ENCODE results near the gene RNASE13. TPM values are rescaled to one million over a fixed set of nuclear protein-coding genes. Genes with fewer than 3 reads are reported as not detected.
"Not testable (repeated sequence)": the region's sequence is repeated elsewhere in the genome, so short reads cannot be mapped to it uniquely, and the experiment has no call there.

Gene RNASE13
- total RNA-seq, 4 donors from 2014 or later, result not detected

DNA sequence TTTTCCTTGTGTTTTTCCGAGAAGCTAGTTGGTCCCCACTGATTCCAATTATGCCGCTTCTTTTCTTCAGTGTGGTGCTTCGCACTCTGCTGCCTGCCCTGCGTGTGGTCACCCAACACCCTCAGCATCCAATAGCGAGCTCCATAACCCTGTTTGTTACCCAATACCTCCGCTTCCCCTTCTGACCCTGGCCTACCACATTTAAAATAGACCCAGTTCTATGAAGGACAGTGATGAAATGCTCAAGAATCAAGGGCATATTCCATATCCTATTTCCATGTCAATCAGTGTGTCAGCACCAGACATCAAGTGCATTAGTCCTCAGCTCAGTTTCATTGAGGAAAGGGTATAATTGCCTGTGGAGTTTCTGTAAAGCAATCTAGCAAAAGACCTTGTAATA, 19.3 kb downstream of the RNASE13 start:
- Histone ChIP-seq H3K27ac (no peak overlapping the region), H3K9me3 (no peaks in the 10 kb centered on the region), H3K4me1 (no peaks in the 10 kb centered on the region), H3K4me3 (no peak overlapping the region), H3K27me3 (no peaks in the 10 kb centered on the region), H3K36me3 (peaks cover 0 to 36% (median 0%) of the 10 kb centered on the region in 3 donors)
- TF ChIP-seq POLR2A (IDR thresholded peaks at IDR 0.05), result no peak
- TF ChIP-seq, protein P1, sequence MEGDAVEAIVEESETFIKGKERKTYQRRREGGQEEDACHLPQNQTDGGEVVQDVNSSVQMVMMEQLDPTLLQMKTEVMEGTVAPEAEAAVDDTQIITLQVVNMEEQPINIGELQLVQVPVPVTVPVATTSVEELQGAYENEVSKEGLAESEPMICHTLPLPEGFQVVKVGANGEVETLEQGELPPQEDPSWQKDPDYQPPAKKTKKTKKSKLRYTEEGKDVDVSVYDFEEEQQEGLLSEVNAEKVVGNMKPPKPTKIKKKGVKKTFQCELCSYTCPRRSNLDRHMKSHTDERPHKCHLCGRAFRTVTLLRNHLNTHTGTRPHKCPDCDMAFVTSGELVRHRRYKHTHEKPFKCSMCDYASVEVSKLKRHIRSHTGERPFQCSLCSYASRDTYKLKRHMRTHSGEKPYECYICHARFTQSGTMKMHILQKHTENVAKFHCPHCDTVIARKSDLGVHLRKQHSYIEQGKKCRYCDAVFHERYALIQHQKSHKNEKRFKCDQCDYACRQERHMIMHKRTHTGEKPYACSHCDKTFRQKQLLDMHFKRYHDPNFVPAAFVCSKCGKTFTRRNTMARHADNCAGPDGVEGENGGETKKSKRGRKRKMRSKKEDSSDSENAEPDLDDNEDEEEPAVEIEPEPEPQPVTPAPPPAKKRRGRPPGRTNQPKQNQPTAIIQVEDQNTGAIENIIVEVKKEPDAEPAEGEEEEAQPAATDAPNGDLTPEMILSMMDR (IDR thresholded peaks at IDR 0.05), result no peak
- no peak for DNase-seq

DNA sequence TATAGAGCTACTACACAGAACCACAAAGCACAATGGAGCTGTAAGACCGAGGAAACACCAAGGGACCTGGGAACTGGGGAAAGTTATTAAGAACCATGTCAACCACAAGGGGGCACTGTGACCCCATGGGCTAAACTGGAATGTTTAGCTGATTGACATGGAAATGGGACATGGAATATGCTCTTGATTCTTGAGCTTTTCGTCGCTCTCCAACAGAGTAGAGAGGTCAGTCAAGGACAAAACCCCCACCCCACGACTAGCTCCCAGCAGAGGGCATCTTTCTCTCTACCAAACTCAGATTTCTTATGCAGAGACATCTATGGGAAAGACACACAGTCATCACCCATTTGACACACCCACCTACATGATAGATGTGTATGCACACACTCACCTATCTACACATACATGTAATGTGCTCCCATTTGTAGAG, 19.8 kb downstream of the RNASE13 start:
- no peak overlapping the region for H3K27ac ChIP-seq
- H3K4me1 ChIP-seq, result no peaks in the 10 kb centered on the region
- TF ChIP-seq, protein P1 (IDR thresholded peaks at IDR 0.05), result peak; percentile 83 to 98 (median 95)
- no peak for TF ChIP-seq POLR2A (IDR thresholded peaks at IDR 0.05)
- no peaks in the 10 kb centered on the region for H3K9me3 ChIP-seq
- peak; percentile 77 to 94 (median 80) for DNase-seq
- no peak overlapping the region for H3K4me3 ChIP-seq
- no peaks in the 10 kb centered on the region for H3K27me3 ChIP-seq
- peaks cover 0 to 32% (median 0%) of the 10 kb centered on the region in 3 donors for H3K36me3 ChIP-seq

DNA sequence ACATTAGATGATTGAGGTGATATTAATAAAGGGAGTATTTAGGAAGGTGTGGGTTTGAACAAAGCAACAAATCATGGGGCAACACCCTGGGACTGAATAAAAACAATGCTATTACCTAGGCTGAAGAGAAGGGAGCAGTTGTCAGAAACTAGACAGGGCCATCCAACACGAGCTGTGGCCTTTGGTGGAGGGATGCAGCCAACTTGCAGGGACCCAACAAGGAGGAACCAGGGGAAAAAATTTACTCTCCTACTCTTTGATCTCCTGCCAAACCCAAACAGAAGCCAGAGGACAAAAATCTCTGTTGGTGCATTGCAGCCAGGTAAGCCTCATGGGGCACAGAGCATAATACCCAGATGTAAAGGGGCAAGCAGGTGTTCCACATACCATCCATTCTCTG, 23.5 kb downstream of the RNASE13 start:
- H3K36me3 ChIP-seq, result no peaks in the 10 kb centered on the region
- DNase-seq, result no peak
- H3K4me3 ChIP-seq, result no peak overlapping the region

DNA sequence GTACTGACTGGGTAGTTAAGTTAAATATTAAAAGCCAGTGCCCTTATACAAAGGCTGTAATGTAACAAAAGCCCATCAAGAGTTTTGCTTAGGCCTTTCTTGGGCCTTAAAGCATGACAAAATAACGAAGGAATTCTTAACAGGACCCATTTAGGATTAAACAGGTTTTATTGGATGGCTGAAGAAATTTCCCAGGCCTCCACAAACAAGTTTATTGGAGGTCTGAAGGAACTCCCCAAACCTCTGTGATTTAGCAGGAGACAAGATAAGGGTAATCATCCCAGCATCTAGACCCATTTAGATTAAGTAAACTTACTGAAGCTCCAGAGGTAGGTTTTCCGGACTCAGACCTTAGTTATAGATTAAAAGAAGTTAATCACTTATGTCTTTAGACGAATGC, 24.9 kb downstream of the RNASE13 start:
- not testable (repeated sequence) for H3K27ac ChIP-seq, DNase-seq

More for the DNA sequence above, 23.5 kb downstream of the RNASE13 start:
- Histone ChIP-seq H3K27ac (no peak overlapping the region), H3K4me1 (no peaks in the 10 kb centered on the region), H3K9me3 (no peaks in the 10 kb centered on the region), H3K27me3 (no peaks in the 10 kb centered on the region)
- TF ChIP-seq, protein P1 (IDR thresholded peaks at IDR 0.05), result no peak
- no peak for TF ChIP-seq POLR2A (IDR thresholded peaks at IDR 0.05)

DNA sequence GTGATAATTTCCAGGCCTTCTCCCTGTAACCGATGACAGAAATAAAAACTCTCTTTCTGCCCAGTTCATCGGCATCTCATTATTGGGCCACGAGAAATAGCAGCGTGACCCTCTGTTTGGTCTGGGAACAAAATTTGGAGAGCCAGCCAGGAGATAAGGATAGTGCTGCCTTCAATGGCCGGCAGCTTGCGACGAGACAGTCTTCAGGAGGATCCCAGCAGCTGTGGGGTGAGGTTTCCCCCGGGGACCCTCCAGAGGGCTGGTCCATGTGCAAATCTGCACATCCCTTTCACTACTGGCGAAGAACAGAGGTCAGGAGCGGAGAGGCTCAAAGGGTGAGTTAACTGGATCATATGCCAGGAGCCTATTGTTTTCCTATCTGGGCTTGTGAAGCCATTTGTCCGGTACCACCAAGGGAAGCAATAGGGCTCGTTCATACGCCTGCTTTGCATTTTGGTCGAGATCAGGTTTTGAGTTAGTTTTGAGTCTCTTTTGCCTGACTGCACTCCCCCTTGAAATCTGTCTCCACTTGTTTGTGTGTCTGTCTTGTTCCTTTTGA, 30.7 kb downstream of the RNASE13 start:
- H3K4me1 ChIP-seq, result peaks cover 0 to 4% (median 0%) of the 10 kb centered on the region in 4 donors
- no peaks in the 10 kb centered on the region for H3K9me3 ChIP-seq
- TF ChIP-seq, protein P1 (IDR thresholded peaks at IDR 0.05), result no peak
- TF ChIP-seq POLR2A (IDR thresholded peaks at IDR 0.05), result no peak
- DNase-seq, result no peak
- H3K27me3 ChIP-seq, result no peaks in the 10 kb centered on the region
- no peaks in the 10 kb centered on the region for H3K36me3 ChIP-seq
- H3K4me3 ChIP-seq, result no peak overlapping the region
- H3K27ac ChIP-seq, result no peak overlapping the region

More for the DNA sequence above, 24.9 kb downstream of the RNASE13 start:
- H3K4me1 ChIP-seq, H3K36me3 ChIP-seq, H3K9me3 ChIP-seq, H3K4me3 ChIP-seq, H3K27me3 ChIP-seq: not testable (repeated sequence)

DNA sequence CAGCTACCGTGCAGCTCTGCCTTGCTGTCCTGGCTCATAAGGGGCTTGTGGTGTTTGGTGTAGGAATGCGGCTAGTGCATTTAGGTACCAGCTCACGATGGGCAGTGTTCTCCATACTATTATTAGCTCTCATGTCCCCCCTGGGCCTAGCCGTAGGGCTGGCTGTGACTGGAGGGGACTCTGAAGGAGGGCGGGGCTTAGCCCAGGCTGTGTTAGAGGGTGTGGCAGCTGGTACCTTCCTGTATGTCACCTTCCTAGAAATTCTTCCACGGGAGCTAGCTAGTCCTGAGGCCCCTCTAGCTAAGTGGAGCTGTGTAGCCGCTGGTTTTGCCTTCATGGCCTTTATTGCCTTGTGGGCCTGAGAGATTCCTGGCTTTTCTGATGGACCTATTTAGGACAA, 33.4 kb downstream of the RNASE13 start:
- Histone ChIP-seq H3K4me3 (no peak overlapping the region), H3K27ac (no peak overlapping the region), H3K27me3 (no peaks in the 10 kb centered on the region), H3K4me1 (peaks cover 0 to 12% (median 0%) of the 10 kb centered on the region in 4 donors), H3K36me3 (peaks cover 0 to 9% (median 0%) of the 10 kb centered on the region in 3 donors), H3K9me3 (no peaks in the 10 kb centered on the region)
- TF ChIP-seq, protein P1 (IDR thresholded peaks at IDR 0.05), result no peak
- TF ChIP-seq POLR2A (IDR thresholded peaks at IDR 0.05), result no peak
- no peak for DNase-seq

All from Peyer's patch (tissue), 4 donors.